PC-3 (cell line): ENCODE results near the gene CTRB1. TPM values are rescaled to one million over a fixed set of nuclear protein-coding genes. Genes with fewer than 3 reads are reported as not detected.

Experiments used
- ATAC-seq: fragments of 200-7000 bp; cut with Tn5 transposase; 2 replicates; pipeline ENCODE4 v1.9.1; 2020; ENCODE audit warnings: mild to moderate bottlenecking, moderate library complexity
- BruUV-seq: library from RNA; stranded (reverse); fragments of 400-500 nt; replicated peaks from 2 replicates; lab custom pipeline; 2021; lab: Mats Ljungman, UMichigan
- CTCF ChIA-PET: fragments of 300-600 bp; sonication (Branson Sonifier 250); formaldehyde crosslinking; loops from one replicate; lab custom pipeline; 2022; ENCODE audit warnings: antibody characterized with exemption; lab: Charles Lee
- POLR2A ChIA-PET: fragments of 300-600 bp; sonication (Branson Sonifier 250); formaldehyde crosslinking; loops from one replicate; lab custom pipeline; 2022; ENCODE audit warnings: antibody characterized with exemption; ENCODE audit not compliant: unreplicated experiment; lab: Charles Lee
- DNase-seq: peaks from one replicate; pipeline ENCODE4 v3.0.0-alpha.2; 2015
- H2AFZ ChIP-seq: fragments of 300-600 bp; sonication (generic); 2 replicates; pipeline ENCODE4 v1.6.0; 2016; ENCODE audit warnings: antibody characterized with exemption, low read length
- H3F3A ChIP-seq: fragments of 300-600 bp; sonication (generic); one replicate; pipeline ENCODE4 v1.6.0; 2017; ENCODE audit warnings: antibody characterized with exemption, low read length, control low read depth, mild to moderate bottlenecking; ENCODE audit not compliant: unreplicated experiment
- H3K27ac ChIP-seq: fragments of 300-600 bp; sonication (generic); 2 replicates; pipeline ENCODE4 v1.5.1; 2016; ENCODE audit warnings: mild to moderate bottlenecking, low read length
- H3K27me3 ChIP-seq: fragments of 300-600 bp; sonication (generic); 2 replicates; pipeline ENCODE4 v1.6.1; 2016; ENCODE audit warnings: low read length, mixed read lengths
- H3K36me3 ChIP-seq: fragments of 300-600 bp; sonication (generic); 2 replicates; pipeline ENCODE4 v1.6.1; 2016; ENCODE audit warnings: low read depth, mixed run types, low read length, mixed read lengths
- H3K4me1 ChIP-seq: fragments of 300-600 bp; sonication (generic); 2 replicates; pipeline ENCODE4 v1.5.1; 2016; ENCODE audit warnings: low read length; ENCODE audit not compliant: insufficient read depth
- H3K4me2 ChIP-seq: fragments of 300-600 bp; sonication (generic); 2 replicates; pipeline ENCODE4 v1.6.0; 2016; ENCODE audit warnings: low read length
- H3K4me3 ChIP-seq: fragments of 300-600 bp; sonication (generic); 2 replicates; pipeline ENCODE4 v1.5.1; 2016; ENCODE audit warnings: mild to moderate bottlenecking, low read length, mixed read lengths
- H3K79me2 ChIP-seq: fragments of 300-600 bp; sonication (generic); 2 replicates; pipeline ENCODE4 v1.6.1; 2017; ENCODE audit warnings: low read length, mixed read lengths
- H3K9ac ChIP-seq: fragments of 300-600 bp; sonication (generic); 2 replicates; pipeline ENCODE4 v1.6.0; 2016; ENCODE audit warnings: mild to moderate bottlenecking, low read length
- H3K9me2 ChIP-seq: fragments of 300-600 bp; sonication (generic); replicated peaks from 2 replicates; pipeline ENCODE4 v1.6.1; 2016; ENCODE audit warnings: mixed run types, low read length, mixed read lengths
- H3K9me3 ChIP-seq: fragments of 300-600 bp; sonication (generic); 2 replicates; pipeline ENCODE4 v1.6.1; 2016; ENCODE audit warnings: low read length, mixed read lengths
- H4K20me1 ChIP-seq: fragments of 300-600 bp; sonication (generic); 2 replicates; pipeline ENCODE4 v1.6.1; 2016; ENCODE audit warnings: low read length, mixed read lengths
- EZH2 ChIP-seq: fragments of 300-600 bp; sonication (generic); IDR thresholded peaks from one replicate; pipeline ENCODE4 v1.6.1; 2017; ENCODE audit warnings: antibody characterized with exemption, mild to moderate bottlenecking, low read length; ENCODE audit not compliant: unreplicated experiment
- EZH2phosphoT487 ChIP-seq: fragments of 300-600 bp; sonication (generic); IDR thresholded peaks from 2 replicates; pipeline ENCODE4 v1.6.1; 2018; ENCODE audit warnings: mild to moderate bottlenecking, antibody characterized with exemption, low read length, borderline replicate concordance
- intact Hi-C: fragments of 100-400 bp; cut with micrococcal nuclease; formaldehyde crosslinking; loops from 2 replicates; pipeline ENCODE4 v1.9.0; 2023
- total RNA-seq: library from RNA; depleted of rRNA; stranded (reverse); fragments of >200 nt; gene quantifications from 2 replicates; pipeline ENCODE4 v1.2.3, GENCODE V29; 2014
- TF ChIP-seq, protein P1 (sequence below): fragments of 300-600 bp; sonication (generic); conservative IDR thresholded peaks from 2 replicates; pipeline ENCODE4 v1.5.1; 2017; ENCODE audit warnings: antibody characterized with exemption, low read depth, mild to moderate bottlenecking, low read length

CTRB1 gene
- total RNA-seq, 1 experiment from 2014 or later, result not detected

DNA sequence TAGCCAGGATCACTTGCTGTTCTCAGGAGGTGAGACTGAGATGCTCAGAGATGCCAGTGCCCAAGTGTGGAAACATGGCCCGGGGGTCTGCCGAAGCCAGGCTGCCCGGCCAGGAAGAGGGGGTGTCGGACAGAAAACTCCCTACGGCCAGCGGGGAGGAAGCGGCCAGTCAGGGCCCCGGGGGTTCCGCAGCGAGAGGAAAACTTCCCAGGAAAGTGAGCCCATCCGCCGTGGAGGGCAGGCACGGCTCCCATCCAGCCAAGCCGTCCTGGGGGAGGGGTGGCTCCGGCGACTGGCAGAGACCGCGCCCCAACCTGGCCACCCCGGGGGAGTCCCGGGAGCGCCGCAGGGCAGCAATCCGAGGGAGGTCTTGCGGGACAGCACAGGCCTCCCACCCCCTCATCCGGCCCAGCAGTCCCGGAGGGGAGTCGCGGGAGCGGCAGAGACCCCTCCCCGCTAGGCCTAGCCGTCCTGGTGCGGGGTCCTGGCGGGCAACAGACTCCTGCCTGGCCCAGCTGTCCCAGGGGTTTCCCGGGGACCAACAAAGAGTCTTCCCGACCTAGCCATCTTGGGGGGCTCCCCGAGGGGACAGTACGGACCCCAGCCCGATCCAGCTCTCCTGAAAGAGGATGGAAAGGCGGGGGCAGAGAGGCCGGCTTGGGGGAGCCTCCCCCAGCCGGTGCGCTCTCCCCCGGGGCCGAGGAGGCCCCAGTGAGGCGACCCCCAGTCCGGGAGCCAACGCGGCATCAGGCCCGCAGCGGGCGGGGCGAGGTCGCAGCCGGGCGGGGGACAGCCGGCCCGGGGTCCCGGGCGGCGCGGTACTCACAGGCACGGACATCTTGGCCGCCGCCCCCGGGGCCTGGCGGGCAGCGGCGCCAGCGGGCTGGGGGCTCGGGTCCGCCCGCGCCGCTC is 46.5 kb downstream of the CTRB1 start:
- POLR2A ChIA-PET, result no interaction called here
- peaks cover 35% of the 10 kb centered on the region for H3K4me1 ChIP-seq
- CTCF ChIA-PET, result no interaction called here

DNA sequence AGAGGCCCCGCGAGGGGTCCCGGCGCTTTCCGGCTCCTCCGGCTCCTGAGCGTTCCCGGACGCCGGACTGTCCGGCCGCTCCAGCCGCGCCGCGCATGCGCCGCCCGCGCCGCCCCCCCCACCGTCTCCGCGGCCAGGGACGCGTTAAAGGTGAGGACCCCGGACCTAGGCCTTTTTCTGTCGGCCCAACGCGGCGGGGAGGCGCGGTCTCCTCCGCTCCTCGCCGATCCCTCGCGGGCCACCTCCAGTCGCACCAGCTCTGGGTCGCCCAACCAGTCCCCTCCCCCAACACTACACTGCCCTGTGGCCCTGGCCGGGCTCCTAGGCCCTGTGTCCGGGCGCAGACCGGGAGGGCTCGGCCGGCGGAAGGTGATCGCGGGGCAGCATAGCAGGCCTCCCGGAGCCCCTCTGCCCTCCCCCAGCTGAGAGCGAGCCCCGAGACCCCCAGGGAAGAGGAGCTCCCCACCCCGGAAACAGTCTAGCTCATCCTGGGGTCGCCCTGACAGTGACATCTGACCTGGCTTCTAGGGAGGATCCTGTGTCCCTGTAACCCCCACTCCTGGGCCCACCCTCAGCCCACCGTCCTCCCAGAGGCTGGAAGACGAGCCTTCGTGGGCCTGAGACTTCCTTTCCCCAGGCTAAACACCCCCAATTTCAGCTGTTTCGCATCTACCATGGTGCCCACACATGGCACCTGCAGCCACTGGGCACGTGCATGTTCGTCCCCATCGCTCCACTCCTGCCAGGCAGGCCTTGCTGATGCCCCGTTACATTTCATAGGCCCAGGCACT is 47.3 kb downstream of the CTRB1 start:
- Histone ChIP-seq H3K9me3 (no peaks in the 10 kb centered on the region), H4K20me1 (peaks cover 6% of the 10 kb centered on the region; the same call in 1 of the 2 replicates), H3K27me3 (no peaks in the 10 kb centered on the region), H2AFZ (peak overlapping the region; percentile 90), H3K4me2 (peak overlapping the region; percentile 89), H3K27ac (peak overlapping the region; percentile 18; the same call in 1 of the 2 replicates), H3K9ac (peak overlapping the region; percentile 91), H3K79me2 (peaks cover 45% of the 10 kb centered on the region), H3K9me2 (no peaks in the 10 kb centered on the region), H3K36me3 (no peaks in the 10 kb centered on the region), H3K4me1 (peaks cover 35% of the 10 kb centered on the region), H3K4me3 (peak overlapping the region; percentile 94), H3F3A (no peaks in the 10 kb centered on the region)
- POLR2A ChIA-PET, result no interaction called here
- CTCF ChIA-PET, result no interaction called here
- DNase-seq, result peak; percentile 71
- intact Hi-C loops, result no loop called here
- TF ChIP-seq, protein P1, sequence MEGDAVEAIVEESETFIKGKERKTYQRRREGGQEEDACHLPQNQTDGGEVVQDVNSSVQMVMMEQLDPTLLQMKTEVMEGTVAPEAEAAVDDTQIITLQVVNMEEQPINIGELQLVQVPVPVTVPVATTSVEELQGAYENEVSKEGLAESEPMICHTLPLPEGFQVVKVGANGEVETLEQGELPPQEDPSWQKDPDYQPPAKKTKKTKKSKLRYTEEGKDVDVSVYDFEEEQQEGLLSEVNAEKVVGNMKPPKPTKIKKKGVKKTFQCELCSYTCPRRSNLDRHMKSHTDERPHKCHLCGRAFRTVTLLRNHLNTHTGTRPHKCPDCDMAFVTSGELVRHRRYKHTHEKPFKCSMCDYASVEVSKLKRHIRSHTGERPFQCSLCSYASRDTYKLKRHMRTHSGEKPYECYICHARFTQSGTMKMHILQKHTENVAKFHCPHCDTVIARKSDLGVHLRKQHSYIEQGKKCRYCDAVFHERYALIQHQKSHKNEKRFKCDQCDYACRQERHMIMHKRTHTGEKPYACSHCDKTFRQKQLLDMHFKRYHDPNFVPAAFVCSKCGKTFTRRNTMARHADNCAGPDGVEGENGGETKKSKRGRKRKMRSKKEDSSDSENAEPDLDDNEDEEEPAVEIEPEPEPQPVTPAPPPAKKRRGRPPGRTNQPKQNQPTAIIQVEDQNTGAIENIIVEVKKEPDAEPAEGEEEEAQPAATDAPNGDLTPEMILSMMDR, result no peak
- BruUV-seq, result TSS peak; percentile 46
- ATAC-seq, result peak; percentile 39

More for the DNA sequence above, 46.5 kb downstream of the CTRB1 start:
- H3K9me3 ChIP-seq, result no peaks in the 10 kb centered on the region
- H3K9ac ChIP-seq, result peak overlapping the region; percentile 91
- H3K27ac ChIP-seq, result peak overlapping the region; percentile 23; the same call in 1 of the 2 replicates
- H2AFZ ChIP-seq, result peak overlapping the region; percentile 69
- no TSS peak for BruUV-seq
- H3F3A ChIP-seq, result no peaks in the 10 kb centered on the region
- peaks cover 54% of the 10 kb centered on the region for H3K79me2 ChIP-seq
- H4K20me1 ChIP-seq, result peaks cover 6% of the 10 kb centered on the region; the same call in 1 of the 2 replicates
- ATAC-seq (peak; percentile 33), DNase-seq (no peak)
- H3K9me2 ChIP-seq, result no peaks in the 10 kb centered on the region
- H3K27me3 ChIP-seq, result no peaks in the 10 kb centered on the region
- intact Hi-C loops, result no loop called here
- H3K4me3 ChIP-seq, result peak overlapping the region; percentile 94
- no peak for TF ChIP-seq EZH2phosphoT487
- TF ChIP-seq EZH2, result no peak
- TF ChIP-seq, protein P1, result no peak
- peak overlapping the region; percentile 85 for H3K4me2 ChIP-seq
- H3K36me3 ChIP-seq, result no peaks in the 10 kb centered on the region
